ENCODE data around the gene BNC1.

The BNC1 gene

DNA sequence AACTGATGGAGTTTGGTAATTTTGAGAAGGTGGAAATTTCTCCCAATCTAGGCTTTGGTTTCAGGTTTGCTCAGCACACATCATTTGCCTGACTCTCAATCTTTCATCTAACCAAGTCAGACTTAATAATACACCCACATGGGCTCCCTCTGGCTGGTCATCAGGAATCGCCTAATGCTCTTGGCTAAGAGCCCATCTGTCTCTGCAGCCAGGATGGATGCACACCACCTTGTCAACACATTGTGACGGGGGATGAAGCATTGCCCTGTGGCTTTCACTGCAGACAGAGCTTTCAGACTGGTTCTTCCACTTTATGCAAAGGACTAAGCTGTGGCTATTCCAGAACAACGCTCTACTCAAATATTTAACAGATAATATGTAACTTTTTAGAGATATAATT, 73.8 kb downstream of the BNC1 start:
- TF ChIP-seq, protein P1, sequence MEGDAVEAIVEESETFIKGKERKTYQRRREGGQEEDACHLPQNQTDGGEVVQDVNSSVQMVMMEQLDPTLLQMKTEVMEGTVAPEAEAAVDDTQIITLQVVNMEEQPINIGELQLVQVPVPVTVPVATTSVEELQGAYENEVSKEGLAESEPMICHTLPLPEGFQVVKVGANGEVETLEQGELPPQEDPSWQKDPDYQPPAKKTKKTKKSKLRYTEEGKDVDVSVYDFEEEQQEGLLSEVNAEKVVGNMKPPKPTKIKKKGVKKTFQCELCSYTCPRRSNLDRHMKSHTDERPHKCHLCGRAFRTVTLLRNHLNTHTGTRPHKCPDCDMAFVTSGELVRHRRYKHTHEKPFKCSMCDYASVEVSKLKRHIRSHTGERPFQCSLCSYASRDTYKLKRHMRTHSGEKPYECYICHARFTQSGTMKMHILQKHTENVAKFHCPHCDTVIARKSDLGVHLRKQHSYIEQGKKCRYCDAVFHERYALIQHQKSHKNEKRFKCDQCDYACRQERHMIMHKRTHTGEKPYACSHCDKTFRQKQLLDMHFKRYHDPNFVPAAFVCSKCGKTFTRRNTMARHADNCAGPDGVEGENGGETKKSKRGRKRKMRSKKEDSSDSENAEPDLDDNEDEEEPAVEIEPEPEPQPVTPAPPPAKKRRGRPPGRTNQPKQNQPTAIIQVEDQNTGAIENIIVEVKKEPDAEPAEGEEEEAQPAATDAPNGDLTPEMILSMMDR (IDR thresholded peaks at IDR 0.05; ENCODE audit: borderline replicate concordance, insufficient read depth, low read depth, low read length), result no peak
- no peak overlapping the region for H3K4me3 ChIP-seq (ENCODE audit: low read depth, low read length)

DNA sequence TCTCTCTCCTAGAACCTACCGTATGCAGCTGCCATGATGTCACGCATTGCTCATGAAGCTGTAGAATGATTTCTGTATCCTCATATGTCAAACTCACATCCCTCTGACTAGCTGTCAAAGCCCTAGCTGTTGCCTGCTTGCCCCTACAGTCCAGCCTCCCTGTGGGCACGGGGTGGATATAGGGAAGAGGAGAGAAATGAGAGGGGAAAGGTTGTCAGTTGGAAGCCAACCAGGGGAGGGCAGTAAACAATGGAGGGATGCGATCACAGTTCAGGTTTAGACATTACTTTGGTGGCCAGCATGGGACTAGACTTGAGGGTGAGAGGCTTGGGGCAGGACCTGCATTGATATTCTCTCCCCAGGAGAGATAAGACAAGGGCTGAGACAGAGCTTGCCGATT, 75.1 kb downstream of the BNC1 start:
- H3K4me3 ChIP-seq (ENCODE audit: low read depth, low read length), result no peak overlapping the region
- TF ChIP-seq, protein P1 (IDR thresholded peaks at IDR 0.05; ENCODE audit: borderline replicate concordance, insufficient read depth, low read depth, low read length), result no peak

DNA sequence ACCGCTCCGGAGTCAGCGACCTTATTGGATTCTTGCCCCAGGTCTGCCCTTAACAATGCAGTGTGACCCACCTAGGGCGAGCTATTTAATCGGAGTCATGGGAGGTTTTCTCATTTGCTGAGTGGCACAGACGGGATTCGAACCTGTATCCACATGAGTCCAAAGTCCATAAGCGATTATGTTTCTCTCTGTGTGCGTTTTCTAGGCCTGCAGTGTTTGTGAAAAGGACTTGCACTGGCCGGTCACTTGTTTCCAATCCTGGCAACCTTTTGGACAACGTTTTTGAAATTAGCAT, 76.2 kb downstream of the BNC1 start:
- TF ChIP-seq, protein P1 (IDR thresholded peaks at IDR 0.05; ENCODE audit: borderline replicate concordance, insufficient read depth, low read depth, low read length), result no peak
- H3K4me3 ChIP-seq (ENCODE audit: low read depth, low read length), result peak overlapping the region; percentile 93

DNA sequence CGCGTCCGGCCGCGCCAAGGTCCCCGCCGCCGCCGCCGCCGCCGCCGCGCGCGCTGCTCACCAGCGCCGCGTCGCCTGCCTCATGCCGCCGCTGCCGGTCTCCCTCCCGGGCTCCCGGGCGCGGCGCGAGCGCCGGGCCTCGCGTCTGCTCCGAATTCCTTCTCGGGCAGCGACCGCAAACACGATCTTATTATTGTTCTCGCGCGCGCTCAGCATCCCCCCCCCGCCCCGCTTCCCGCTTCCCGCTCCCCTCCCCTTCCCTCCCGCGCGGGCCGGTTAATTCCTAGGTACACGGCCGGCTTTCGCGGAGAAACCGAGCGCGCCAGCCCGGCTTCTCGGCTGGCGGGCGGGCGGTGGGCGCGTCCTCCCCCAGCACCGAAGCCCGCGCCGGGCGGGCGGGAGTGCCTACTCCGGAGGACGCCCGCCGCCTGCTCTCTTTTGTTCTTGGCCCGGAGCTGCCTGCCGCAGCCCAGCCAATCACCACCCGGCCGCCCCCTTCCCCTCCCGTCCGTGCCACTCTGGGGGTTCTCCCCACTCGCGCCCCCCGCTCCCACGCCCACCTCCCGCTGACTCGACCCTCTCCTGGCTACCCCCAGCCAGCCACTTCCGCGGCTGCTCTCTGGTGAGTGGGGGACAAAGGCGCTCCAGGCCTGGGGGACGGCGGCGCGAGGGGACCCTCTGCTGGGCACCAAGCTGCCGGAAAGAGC, 76.7 kb downstream of the BNC1 start, which contains the start of gene HDGFL3:
TSS of gene HDGFL3 (minus strand) at position 164 of the 707 bp plus-strand sequence. CDS start 409 bp downstream, outside the sequence.
- TF ChIP-seq, protein P1 (IDR thresholded peaks at IDR 0.05; ENCODE audit: borderline replicate concordance, insufficient read depth, low read depth, low read length), result peak; percentile 23; the same call in 1 of the 2 replicates
- H3K4me3 ChIP-seq (ENCODE audit: low read depth, low read length), result peak within 1 kb of the TSS; percentile 93

DNA sequence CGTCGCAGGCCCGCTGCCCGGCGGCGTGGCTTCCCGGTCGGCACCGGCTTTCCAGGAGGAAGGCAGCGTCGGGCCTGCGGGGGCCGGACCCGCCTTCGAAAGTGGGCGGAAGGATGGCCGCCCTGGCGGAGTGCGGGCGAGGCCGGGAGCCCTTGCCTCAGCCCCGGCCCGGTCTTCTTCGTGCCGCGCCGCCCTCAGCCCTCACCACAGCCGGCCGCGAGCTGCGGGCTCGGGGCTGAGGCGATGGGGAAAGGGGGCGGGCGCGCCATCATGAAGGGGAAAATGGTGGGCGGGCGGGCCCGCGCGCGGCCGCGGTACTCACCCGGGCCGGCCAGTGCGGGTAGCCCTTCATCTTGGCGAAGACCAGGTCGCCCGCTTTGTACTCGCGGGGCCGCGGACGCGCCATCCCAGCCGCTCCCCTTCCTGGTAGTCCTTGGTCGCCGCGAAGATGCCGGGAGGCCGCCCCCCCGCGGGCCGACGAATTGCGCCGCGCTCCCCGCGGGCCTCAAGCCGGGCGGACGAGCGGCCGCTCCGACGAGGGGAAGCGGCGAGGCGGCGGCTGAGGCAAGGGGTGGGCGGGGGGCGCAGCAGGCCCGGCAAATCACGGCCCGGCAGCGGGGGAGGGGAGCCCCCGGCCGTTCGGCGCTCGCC, 77.3 kb downstream of the BNC1 start:
- H3K4me3 ChIP-seq (ENCODE audit: low read depth, low read length), result peak overlapping the region; percentile 93
- TF ChIP-seq, protein P1 (IDR thresholded peaks at IDR 0.05; ENCODE audit: borderline replicate concordance, insufficient read depth, low read depth, low read length), result 0 out of 2 replicates have a peak, but pooled peaks have one; percentile 3

DNA sequence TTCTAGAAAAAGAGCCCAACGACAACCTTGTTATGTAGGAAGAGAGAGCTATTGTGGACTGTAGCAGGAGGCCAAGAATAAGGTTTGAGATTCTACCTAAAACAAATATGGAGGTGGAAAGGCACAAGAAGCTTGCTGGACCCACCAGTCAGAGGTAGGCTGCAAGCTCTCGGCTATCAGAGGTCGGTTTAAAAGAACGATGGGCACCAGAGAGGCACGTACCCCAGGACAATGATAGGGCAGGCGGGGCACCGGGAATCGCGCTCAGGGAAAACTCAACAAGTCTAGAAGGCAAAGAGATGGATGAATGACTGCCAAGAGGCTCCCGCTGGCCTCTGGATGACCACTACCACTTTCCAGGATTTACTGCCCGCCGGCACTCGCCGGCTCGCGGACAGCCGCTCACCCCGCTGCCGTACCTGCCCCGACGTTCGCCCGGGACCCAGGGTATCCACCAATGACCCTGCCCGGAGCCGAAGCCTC, 77.9 kb downstream of the BNC1 start:
- H3K4me3 ChIP-seq (ENCODE audit: low read depth, low read length), result peak overlapping the region; percentile 93
- TF ChIP-seq, protein P1 (IDR thresholded peaks at IDR 0.05; ENCODE audit: borderline replicate concordance, insufficient read depth, low read depth, low read length), result no peak
